ENCODE data around the gene TMOD1. TPM values are rescaled to one million over a fixed set of nuclear protein-coding genes. Genes with fewer than 3 reads are reported as not detected.

The TMOD1 gene
- total and polyA plus RNA-seq, 2 experiments from 2014 or later, result 0.69 to 4.5 TPM

DNA sequence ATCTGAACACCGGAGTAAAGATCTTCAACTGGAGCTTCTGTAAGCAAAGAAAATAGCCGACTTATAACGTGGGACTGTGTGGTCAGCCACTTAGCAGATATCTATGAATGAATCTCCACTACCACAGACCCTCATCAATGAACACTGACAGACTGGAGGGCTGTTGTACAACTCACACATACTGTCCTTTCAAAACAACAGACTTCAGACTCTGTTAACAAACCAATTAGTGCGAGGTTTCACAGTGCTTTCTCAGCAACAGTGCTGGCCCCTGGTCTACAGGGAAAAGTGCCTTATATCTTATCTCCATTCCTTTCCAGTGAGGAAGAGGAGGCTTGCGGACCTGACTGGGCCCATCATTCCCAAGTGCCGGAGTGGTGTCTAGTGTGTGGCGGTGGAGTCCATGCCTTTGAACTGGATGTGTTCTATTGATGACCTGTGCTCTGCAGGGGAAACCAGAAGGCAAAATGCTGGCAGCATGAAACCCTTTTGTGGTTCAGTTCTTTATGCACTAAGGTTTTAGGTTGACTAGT lies 97.9 kb downstream of the TMOD1 start (continued):
- TF ChIP-seq NANOG (IDR thresholded peaks at IDR 0.05; ENCODE audit: borderline replicate concordance), result no peak
- TF ChIP-seq EZH2 (IDR thresholded peaks at IDR 0.05; ENCODE audit: low read depth, unreplicated experiment), result no peak
- TF ChIP-seq, protein P1, sequence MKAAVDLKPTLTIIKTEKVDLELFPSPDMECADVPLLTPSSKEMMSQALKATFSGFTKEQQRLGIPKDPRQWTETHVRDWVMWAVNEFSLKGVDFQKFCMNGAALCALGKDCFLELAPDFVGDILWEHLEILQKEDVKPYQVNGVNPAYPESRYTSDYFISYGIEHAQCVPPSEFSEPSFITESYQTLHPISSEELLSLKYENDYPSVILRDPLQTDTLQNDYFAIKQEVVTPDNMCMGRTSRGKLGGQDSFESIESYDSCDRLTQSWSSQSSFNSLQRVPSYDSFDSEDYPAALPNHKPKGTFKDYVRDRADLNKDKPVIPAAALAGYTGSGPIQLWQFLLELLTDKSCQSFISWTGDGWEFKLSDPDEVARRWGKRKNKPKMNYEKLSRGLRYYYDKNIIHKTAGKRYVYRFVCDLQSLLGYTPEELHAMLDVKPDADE (IDR thresholded peaks at IDR 0.05), result no peak
- TF ChIP-seq, protein P2, sequence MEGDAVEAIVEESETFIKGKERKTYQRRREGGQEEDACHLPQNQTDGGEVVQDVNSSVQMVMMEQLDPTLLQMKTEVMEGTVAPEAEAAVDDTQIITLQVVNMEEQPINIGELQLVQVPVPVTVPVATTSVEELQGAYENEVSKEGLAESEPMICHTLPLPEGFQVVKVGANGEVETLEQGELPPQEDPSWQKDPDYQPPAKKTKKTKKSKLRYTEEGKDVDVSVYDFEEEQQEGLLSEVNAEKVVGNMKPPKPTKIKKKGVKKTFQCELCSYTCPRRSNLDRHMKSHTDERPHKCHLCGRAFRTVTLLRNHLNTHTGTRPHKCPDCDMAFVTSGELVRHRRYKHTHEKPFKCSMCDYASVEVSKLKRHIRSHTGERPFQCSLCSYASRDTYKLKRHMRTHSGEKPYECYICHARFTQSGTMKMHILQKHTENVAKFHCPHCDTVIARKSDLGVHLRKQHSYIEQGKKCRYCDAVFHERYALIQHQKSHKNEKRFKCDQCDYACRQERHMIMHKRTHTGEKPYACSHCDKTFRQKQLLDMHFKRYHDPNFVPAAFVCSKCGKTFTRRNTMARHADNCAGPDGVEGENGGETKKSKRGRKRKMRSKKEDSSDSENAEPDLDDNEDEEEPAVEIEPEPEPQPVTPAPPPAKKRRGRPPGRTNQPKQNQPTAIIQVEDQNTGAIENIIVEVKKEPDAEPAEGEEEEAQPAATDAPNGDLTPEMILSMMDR (conservative IDR thresholded peaks at IDR 0.05; ENCODE audit: low read depth in 2 of 2), result no peak
- TF ChIP-seq ZNF331 (CRISPR knock-in tag; IDR thresholded peaks at IDR 0.05; ENCODE audit: low read depth), result no peak
- no peak for TF ChIP-seq POLR2AphosphoS5 (IDR thresholded peaks at IDR 0.05; ENCODE audit: low read depth)
- no peak for TF ChIP-seq STAT1 (IDR thresholded peaks at IDR 0.05; ENCODE audit: unreplicated experiment)

DNA sequence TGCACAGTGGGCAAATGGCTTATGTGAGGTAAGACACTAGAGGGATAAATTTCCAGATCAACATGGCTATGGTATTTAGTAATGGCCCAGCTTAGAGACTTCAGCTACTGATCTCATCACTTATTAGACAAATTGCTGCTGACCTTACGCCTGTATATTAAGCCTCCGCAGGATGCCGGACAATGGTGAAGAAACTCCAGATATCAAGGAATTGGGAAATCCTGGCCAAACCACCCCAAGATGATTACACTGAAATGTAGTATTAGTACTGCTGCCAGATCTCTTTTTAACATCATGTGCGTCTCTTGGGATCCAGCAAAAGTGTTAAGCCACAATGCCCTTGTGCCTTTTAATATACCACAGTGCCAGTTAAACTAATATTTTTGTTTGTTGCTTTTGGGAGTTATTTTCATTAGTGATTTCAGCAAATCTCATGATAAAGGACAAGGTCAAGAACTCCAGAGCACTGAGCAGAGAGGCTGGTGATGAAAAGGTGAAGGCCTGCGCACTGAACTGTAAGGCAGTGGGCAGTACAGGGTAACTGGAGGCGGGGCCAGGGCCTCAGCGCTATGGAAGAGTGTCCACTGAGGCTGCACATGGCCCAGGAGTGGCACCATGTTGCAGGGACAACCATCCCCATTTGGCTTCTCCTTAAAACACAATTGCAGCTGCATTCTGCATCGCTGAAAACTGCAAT lies 99.2 kb downstream of the TMOD1 start:
- DNase-seq (ENCODE audit: low spot score) (no peak), ATAC-seq (no peak)
- no peaks in the 10 kb centered on the region for H3K9me3 Mint-ChIP-seq
- H3K4me3 Mint-ChIP-seq, result no peak overlapping the region
- H3K27ac Mint-ChIP-seq, result no peak overlapping the region
- H3K36me3 Mint-ChIP-seq (ENCODE audit: low read depth), result peaks cover 44% of the 10 kb centered on the region
- Histone ChIP-seq H3K27ac (ENCODE audit: low read depth) (no peak overlapping the region), H3F3A (replicated peaks; ENCODE audit: low read depth) (no peaks in the 10 kb centered on the region), H3K4me2 (no peak overlapping the region), H3K36me3 (ENCODE audit: insufficient read depth) (peaks cover 3% of the 10 kb centered on the region; the same call in 1 of the 2 replicates), H4K20me1 (replicated peaks; ENCODE audit: insufficient read depth) (0 out of 2 replicates have a peak, but pooled peaks cover 3% of the 10 kb centered on the region), H3K4me3 (no peak overlapping the region), H3K4me1 (ENCODE audit: insufficient read depth) (no peaks in the 10 kb centered on the region), H3K9me2 (ENCODE audit: insufficient read depth) (no peaks in the 10 kb centered on the region), H3K79me2 (replicated peaks; ENCODE audit: insufficient read depth) (no peaks in the 10 kb centered on the region), H2AFZ (no peak overlapping the region), H3K27me3 (ENCODE audit: insufficient read depth) (no peaks in the 10 kb centered on the region)
- H3K27me3 Mint-ChIP-seq (ENCODE audit: insufficient read depth, low read depth, poor library complexity), result no peaks in the 10 kb centered on the region
- H3K4me1 Mint-ChIP-seq, result peaks cover 4% of the 10 kb centered on the region; the same call in 2 of the 3 replicates
- TF ChIP-seq STAT1 (IDR thresholded peaks at IDR 0.05; ENCODE audit: unreplicated experiment) (no peak), EZH2 (IDR thresholded peaks at IDR 0.05; ENCODE audit: low read depth, unreplicated experiment) (no peak), EZH2phosphoT487 (IDR thresholded peaks at IDR 0.05; ENCODE audit: unreplicated experiment) (no peak), CREB1 (CRISPR knock-in tag; IDR thresholded peaks at IDR 0.05; ENCODE audit: low read depth) (no peak), NANOG (IDR thresholded peaks at IDR 0.05; ENCODE audit: borderline replicate concordance) (no peak), ZNF331 (CRISPR knock-in tag; IDR thresholded peaks at IDR 0.05; ENCODE audit: low read depth) (no peak)
- TF ChIP-seq, protein P3, sequence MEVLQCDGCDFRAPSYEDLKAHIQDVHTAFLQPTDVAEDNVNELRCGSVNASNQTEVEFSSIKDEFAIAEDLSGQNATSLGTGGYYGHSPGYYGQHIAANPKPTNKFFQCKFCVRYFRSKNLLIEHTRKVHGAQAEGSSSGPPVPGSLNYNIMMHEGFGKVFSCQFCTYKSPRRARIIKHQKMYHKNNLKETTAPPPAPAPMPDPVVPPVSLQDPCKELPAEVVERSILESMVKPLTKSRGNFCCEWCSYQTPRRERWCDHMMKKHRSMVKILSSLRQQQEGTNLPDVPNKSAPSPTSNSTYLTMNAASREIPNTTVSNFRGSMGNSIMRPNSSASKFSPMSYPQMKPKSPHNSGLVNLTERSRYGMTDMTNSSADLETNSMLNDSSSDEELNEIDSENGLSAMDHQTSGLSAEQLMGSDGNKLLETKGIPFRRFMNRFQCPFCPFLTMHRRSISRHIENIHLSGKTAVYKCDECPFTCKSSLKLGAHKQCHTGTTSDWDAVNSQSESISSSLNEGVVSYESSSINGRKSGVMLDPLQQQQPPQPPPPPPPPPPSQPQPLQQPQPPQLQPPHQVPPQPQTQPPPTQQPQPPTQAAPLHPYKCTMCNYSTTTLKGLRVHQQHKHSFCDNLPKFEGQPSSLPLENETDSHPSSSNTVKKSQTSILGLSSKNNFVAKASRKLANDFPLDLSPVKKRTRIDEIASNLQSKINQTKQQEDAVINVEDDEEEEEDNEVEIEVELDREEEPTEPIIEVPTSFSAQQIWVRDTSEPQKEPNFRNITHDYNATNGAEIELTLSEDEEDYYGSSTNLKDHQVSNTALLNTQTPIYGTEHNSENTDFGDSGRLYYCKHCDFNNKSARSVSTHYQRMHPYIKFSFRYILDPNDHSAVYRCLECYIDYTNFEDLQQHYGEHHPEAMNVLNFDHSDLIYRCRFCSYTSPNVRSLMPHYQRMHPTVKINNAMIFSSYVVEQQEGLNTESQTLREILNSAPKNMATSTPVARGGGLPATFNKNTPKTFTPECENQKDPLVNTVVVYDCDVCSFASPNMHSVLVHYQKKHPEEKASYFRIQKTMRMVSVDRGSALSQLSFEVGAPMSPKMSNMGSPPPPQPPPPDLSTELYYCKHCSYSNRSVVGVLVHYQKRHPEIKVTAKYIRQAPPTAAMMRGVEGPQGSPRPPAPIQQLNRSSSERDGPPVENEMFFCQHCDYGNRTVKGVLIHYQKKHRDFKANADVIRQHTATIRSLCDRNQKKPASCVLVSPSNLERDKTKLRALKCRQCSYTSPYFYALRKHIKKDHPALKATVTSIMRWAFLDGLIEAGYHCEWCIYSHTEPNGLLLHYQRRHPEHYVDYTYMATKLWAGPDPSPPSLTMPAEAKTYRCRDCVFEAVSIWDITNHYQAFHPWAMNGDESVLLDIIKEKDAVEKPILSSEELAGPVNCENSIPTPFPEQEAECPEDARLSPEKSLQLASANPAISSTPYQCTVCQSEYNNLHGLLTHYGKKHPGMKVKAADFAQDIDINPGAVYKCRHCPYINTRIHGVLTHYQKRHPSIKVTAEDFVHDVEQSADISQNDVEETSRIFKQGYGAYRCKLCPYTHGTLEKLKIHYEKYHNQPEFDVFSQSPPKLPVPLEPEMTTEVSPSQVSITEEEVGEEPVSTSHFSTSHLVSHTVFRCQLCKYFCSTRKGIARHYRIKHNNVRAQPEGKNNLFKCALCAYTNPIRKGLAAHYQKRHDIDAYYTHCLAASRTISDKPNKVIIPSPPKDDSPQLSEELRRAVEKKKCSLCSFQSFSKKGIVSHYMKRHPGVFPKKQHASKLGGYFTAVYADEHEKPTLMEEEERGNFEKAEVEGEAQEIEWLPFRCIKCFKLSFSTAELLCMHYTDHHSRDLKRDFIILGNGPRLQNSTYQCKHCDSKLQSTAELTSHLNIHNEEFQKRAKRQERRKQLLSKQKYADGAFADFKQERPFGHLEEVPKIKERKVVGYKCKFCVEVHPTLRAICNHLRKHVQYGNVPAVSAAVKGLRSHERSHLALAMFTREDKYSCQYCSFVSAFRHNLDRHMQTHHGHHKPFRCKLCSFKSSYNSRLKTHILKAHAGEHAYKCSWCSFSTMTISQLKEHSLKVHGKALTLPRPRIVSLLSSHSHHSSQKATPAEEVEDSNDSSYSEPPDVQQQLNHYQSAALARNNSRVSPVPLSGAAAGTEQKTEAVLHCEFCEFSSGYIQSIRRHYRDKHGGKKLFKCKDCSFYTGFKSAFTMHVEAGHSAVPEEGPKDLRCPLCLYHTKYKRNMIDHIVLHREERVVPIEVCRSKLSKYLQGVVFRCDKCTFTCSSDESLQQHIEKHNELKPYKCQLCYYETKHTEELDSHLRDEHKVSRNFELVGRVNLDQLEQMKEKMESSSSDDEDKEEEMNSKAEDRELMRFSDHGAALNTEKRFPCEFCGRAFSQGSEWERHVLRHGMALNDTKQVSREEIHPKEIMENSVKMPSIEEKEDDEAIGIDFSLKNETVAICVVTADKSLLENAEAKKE (CRISPR knock-in tag; IDR thresholded peaks at IDR 0.05), result no peak
- TF ChIP-seq, protein P4, sequence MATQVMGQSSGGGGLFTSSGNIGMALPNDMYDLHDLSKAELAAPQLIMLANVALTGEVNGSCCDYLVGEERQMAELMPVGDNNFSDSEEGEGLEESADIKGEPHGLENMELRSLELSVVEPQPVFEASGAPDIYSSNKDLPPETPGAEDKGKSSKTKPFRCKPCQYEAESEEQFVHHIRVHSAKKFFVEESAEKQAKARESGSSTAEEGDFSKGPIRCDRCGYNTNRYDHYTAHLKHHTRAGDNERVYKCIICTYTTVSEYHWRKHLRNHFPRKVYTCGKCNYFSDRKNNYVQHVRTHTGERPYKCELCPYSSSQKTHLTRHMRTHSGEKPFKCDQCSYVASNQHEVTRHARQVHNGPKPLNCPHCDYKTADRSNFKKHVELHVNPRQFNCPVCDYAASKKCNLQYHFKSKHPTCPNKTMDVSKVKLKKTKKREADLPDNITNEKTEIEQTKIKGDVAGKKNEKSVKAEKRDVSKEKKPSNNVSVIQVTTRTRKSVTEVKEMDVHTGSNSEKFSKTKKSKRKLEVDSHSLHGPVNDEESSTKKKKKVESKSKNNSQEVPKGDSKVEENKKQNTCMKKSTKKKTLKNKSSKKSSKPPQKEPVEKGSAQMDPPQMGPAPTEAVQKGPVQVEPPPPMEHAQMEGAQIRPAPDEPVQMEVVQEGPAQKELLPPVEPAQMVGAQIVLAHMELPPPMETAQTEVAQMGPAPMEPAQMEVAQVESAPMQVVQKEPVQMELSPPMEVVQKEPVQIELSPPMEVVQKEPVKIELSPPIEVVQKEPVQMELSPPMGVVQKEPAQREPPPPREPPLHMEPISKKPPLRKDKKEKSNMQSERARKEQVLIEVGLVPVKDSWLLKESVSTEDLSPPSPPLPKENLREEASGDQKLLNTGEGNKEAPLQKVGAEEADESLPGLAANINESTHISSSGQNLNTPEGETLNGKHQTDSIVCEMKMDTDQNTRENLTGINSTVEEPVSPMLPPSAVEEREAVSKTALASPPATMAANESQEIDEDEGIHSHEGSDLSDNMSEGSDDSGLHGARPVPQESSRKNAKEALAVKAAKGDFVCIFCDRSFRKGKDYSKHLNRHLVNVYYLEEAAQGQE (IDR thresholded peaks at IDR 0.05; ENCODE audit: unreplicated experiment), result no peak

Data from GM23338 (cell line).